HG03342 (cell line): Measurements from ENCODE around the gene NGDN.
"Not testable (repeated sequence)": the region's sequence is repeated elsewhere in the genome, so short reads cannot be mapped to it uniquely, and the experiment has no call there.

Experiments
- ATAC-seq: cut with Tn5 transposase; IDR thresholded peaks from one replicate; pipeline ENCODE4 v1.9.1; 2021; ENCODE audit warnings: mild to moderate bottlenecking, moderate library complexity; ENCODE audit not compliant: unreplicated experiment

The NGDN gene

GRCh38 chr14:23438101-23438971, 31.2 kb upstream of the NGDN start:
- no peak for ATAC-seq

DNA sequence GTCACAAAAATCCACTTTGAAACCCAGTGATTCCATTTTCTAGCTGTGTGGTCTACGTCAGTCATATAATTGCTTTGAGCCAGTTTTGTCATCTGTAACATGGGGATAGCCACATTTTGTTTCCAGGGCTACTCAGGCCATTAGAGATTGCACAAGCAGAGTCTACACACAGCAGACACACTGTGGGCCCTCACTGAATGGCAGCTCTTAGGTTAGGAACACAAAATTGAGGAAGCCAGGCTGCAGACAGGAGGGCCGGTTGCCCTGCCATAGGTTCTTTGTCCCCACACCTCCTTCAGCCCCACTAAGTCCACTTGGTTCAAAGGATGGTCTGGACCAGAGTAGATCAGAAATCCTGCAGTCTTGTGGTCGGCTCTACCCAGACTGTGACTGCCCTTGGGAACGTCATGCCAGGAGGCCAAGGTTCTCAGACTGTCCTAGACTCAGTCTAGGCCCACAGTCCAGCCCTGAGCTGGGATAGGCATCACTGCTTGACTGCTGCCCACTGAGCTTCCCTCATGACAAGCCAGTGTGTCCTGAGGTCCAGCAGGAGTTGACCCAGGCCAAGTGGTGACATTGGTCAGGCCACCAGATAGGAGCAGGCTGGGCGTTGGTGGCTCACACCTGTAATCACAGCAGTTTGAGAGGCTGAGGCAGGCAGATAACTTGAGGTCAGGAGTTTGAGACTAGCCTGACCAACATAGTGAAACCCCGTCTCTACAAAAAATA, 30.2 kb upstream of the NGDN start:
- ATAC-seq: no peak

- no peak for ATAC-seq
Observed at GRCh38 chr14:23441076-23441475, 28.4 kb upstream of the NGDN start.

GRCh38 chr14:23442721-23443356, 26.7 kb upstream of the NGDN start:
- no peak for ATAC-seq

DNA sequence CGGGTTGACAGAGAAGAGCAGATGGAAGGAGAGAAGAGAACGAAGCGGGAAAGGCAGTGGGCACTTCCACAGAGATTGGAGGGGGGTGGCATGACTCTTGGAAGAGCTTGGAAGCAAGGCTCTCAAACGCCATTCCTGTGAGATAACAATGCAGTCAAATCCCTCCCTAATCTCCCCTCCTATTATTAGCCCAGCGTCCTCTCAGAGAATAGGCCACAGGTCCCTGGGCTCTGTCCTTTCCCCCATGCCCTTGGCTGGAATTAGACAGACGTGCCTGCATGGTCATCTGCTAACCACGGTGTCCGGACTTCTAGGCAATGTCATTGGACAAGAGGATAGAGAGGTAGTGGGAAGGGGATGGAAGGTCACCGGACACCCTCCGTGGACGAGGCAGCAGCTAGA, 26.1 kb upstream of the NGDN start:
- ATAC-seq: no peak

DNA sequence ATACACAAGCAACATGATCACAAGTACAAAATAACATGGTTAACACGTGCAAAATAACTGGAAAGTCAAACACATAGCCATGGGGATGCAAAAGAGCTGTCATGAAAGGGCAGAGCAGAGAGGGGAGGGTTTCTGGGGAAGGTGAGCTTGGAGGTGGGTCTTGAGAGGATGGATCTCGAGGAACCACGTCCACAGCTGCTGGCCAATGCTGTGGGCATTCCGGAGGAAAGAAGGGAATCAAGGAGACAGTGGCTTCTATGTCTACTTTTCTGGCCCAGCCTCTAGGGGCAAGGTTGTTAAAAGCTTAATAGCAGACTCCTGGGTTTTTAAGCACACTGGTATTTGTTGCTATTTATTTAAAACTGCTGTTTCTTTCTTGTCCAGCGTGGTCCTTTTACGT, 25.6 kb upstream of the NGDN start:
- no peak for ATAC-seq

GRCh38 chr14:23444314-23444713, 25.2 kb upstream of the NGDN start:
- ATAC-seq: no peak

DNA sequence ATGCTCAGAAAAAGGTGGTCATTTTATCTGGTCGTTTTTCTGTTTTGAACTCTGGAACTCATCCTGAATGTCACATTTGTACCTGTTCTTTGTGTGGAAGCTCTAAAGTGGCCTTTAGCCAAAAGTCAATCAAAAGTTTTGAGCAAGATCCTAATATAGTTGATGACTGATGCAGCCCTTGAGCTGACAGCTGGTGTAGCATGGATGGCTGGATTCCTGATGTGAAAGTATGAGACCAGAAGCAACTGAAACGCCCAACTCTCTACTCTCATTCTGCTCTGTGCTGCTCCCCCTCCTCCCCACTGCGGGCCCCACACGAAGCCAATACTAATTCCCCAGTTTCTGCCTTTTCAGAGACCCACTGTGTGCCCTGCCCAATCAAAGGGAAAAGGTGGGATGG, 23.7 kb upstream of the NGDN start:
- ATAC-seq: no peak

GRCh38 chr14:23446291-23446851, 23.1 kb upstream of the NGDN start:
- ATAC-seq: no peak

GRCh38 chr14:23447361-23448350, 21.8 kb upstream of the NGDN start:
- ATAC-seq: no peak

GRCh38 chr14:23449314-23449713, 20.2 kb upstream of the NGDN start:
- no peak for ATAC-seq

- no peak for ATAC-seq
Observed at GRCh38 chr14:23450379-23450778, 19.1 kb upstream of the NGDN start.

- ATAC-seq: no peak
Observed at GRCh38 chr14:23452237-23452636, 17.3 kb upstream of the NGDN start.

- ATAC-seq: no peak
Observed at GRCh38 chr14:23454445-23454856, 15.1 kb upstream of the NGDN start.

DNA sequence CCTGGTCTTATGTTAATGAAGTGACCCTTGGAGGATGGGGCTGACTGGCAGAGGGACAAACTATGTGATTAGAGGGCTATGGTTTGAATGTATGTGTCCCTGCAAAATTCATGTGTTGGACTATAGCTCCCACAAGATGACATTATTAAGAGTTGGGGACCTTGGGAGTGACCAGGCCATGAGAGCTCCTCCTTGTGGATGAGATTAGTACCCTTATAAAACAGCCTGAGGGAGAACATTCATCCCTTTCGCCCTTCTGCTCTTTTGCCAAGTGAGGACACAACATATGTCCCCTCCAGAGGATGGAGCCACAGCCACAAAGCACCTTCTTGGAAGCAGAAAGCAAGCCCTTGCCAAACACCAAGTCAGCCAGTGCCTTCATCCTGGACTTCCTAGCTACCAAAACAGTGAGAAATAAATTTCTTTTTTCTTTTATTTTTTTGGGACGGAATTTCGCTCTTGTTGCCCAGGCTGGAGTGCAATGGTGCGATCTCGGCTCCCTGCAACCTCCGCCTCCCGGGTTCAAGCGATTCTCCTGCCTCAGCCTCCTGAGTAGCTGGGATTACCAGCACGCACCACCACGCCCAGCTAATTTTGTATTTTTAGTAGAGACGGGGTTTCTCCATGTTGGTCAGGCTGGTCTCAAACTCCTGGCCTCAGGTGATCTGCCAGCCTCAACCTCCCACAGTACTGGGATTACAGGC, 12.5 kb upstream of the NGDN start:
- not testable (repeated sequence) for ATAC-seq

DNA sequence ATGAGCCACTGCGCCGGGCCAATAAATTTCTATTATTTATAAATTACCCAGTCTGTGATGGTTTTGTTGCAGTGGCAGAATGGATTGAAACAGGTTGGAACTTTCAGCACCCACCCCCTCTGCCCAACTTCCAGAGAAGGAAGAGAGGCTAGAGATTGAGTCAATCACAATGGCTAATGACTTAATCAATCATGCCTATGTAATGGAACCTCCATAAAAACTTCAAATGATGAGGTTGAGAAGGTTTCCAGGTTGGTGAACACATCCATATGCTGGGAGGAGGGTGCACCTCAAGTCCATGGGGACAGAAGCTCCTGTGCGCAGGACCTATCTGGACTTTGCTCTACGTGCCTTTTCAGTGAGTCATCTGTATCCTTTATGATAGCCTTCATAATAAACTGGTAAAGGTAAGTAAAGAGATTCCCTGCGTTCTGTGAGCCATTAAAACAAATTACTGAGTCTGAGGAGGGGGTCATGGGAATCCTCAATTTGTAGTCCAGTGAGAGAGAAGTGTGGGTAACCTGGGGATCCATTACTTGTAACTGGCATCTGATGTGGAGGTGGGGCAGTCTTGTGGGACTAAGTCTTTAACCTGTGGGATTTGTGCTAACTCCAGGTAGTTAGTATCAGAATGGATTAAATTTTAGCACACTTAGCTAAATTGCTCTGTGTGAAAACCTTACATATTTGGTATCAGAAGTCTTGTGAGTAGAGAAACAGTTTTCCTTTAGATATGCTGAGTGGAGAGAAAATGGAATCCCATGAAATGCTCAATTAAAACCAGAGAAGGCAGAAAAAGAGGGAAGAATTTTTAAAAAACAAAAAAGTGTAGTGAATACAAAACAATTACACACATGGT, 11.7 kb upstream of the NGDN start:
- no peak for ATAC-seq

DNA sequence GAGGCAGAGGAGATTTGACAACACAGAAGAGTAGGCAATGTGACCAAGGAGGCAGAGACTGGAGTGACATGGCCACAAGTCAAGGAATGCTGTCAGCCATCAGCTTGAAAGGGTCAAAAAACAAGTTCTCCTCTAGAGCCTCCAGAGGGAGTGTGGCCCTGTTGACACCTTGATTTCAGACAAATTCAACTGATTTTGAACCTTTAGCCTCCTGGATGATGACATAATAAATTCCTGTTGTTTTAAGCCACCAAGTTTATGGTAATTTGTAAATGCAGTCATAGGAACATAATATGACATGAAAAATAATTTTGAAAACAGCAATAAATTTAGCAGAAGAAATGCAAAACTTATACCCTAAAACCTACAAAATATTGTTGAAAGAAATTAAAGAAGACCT, 8.5 kb upstream of the NGDN start:
- no peak for ATAC-seq

DNA sequence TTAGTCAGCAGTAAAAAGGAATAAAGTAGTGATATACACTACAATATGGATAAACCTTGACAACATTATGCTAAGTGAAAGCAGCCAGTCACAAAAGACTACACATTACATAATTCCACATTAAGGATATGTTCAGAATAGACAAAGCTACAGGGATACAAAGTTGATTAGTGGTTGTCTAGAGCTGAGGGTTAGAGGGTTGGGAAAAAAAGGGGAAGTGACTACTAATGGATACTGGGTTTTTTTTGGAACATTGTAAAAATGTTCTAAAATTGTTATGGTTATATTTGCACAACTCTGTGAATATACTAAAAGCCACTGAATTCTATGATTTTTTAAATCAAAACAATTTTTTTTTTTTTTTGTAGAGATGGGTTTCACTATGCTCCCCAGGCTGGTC, 4.8 kb upstream of the NGDN start:
- no peak for ATAC-seq

- no peak for ATAC-seq
Observed at GRCh38 chr14:23465261-23465660, 4.2 kb upstream of the NGDN start.
